Activated B cell treated with CpG ODN at 0.5 μM for 24 hours (primary cell): Measurements from ENCODE around the gene EDARADD. TPM values are rescaled to one million over a fixed set of nuclear protein-coding genes. Genes with fewer than 3 reads are reported as not detected.

Source experiments
- ATAC-seq: fragments of 200-7000 bp; cut with Tn5 transposase; one replicate; pipeline ENCODE4 v1.10.0; 2021; ENCODE audit warnings: low read depth, mild to moderate bottlenecking, moderate library complexity
- CTCF ChIA-PET: fragments of 350-600 bp; sonication (Branson Sonifier 250); formaldehyde crosslinking; loops from one replicate; lab custom pipeline; 2021; ENCODE audit warnings: antibody characterized with exemption; lab: Charles Lee
- POLR2A ChIA-PET: fragments of 350-600 bp; sonication (Branson Sonifier 250); formaldehyde crosslinking; loops from one replicate; lab custom pipeline; 2021; ENCODE audit warnings: antibody characterized with exemption; lab: Charles Lee
- DNase-seq: peaks from one replicate; pipeline ENCODE4 v3.0.0; 2022
- H3K27ac Mint-ChIP-seq: one replicate; pipeline ENCODE4 v1.8.0; 2020; ENCODE audit warnings: mixed read lengths
- H3K27me3 Mint-ChIP-seq: one replicate; pipeline ENCODE4 v1.8.0; 2021; ENCODE audit warnings: mixed read lengths
- H3K36me3 Mint-ChIP-seq: one replicate; pipeline ENCODE4 v1.8.0; 2021; ENCODE audit warnings: low read depth, mixed read lengths
- H3K4me1 Mint-ChIP-seq: one replicate; pipeline ENCODE4 v1.8.0; 2021; ENCODE audit warnings: mixed read lengths
- H3K4me3 Mint-ChIP-seq: one replicate; pipeline ENCODE4 v1.8.0; 2020; ENCODE audit warnings: mild to moderate bottlenecking, mixed read lengths
- H3K9me3 Mint-ChIP-seq: one replicate; pipeline ENCODE4 v1.8.0; 2020; ENCODE audit warnings: mixed read lengths
- intact Hi-C: fragments of 100-400 bp; cut with micrococcal nuclease; formaldehyde crosslinking; loops from one replicate; pipeline ENCODE4 v1.15.1; 2024
- total RNA-seq: library from RNA; stranded (reverse); gene quantifications from 2 replicates; pipeline ENCODE4 v1.2.3, GENCODE V29; 2022
- TF ChIP-seq, protein P1 (sequence below): fragments of 200-600 bp; IDR thresholded peaks from one replicate; pipeline ENCODE4 v1.8.0; 2022; ENCODE audit warnings: antibody characterized with exemption, mild to moderate bottlenecking

The EDARADD gene
- total RNA-seq, 1 donor from 2014 or later, result not detected

DNA sequence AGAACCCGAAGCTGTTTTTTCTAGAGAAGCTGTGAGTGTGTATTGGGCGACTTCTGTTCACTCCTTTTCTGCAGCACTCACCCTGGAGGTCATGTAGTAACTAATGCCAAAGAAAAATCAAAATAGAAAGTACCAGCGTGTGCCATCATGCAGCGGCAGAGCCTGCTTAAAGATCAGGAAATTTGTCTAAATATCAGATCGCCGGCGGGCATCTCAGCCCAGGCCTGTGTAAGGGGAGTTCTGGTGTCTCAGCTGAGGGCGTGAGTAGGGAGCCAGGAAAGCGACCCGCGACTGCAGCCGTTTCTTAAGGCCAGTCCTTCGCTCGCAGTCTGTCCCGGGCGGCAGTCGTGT is 768 bp downstream of the EDARADD start:
- H3K27me3 Mint-ChIP-seq, result peaks cover 54% of the 10 kb centered on the region
- no peak for ATAC-seq
- peaks cover 20% of the 10 kb centered on the region for H3K4me1 Mint-ChIP-seq
- CTCF ChIA-PET, result no interaction called here
- H3K9me3 Mint-ChIP-seq, result no peaks in the 10 kb centered on the region
- POLR2A ChIA-PET, result no interaction called here
- no peaks in the 10 kb centered on the region for H3K36me3 Mint-ChIP-seq
- no peak for DNase-seq
- TF ChIP-seq, protein P1, sequence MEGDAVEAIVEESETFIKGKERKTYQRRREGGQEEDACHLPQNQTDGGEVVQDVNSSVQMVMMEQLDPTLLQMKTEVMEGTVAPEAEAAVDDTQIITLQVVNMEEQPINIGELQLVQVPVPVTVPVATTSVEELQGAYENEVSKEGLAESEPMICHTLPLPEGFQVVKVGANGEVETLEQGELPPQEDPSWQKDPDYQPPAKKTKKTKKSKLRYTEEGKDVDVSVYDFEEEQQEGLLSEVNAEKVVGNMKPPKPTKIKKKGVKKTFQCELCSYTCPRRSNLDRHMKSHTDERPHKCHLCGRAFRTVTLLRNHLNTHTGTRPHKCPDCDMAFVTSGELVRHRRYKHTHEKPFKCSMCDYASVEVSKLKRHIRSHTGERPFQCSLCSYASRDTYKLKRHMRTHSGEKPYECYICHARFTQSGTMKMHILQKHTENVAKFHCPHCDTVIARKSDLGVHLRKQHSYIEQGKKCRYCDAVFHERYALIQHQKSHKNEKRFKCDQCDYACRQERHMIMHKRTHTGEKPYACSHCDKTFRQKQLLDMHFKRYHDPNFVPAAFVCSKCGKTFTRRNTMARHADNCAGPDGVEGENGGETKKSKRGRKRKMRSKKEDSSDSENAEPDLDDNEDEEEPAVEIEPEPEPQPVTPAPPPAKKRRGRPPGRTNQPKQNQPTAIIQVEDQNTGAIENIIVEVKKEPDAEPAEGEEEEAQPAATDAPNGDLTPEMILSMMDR, result no peak
- H3K27ac Mint-ChIP-seq, result no peak overlapping the region
- intact Hi-C loops, result no loop called here
- peak overlapping the region; percentile 77 for H3K4me3 Mint-ChIP-seq

DNA sequence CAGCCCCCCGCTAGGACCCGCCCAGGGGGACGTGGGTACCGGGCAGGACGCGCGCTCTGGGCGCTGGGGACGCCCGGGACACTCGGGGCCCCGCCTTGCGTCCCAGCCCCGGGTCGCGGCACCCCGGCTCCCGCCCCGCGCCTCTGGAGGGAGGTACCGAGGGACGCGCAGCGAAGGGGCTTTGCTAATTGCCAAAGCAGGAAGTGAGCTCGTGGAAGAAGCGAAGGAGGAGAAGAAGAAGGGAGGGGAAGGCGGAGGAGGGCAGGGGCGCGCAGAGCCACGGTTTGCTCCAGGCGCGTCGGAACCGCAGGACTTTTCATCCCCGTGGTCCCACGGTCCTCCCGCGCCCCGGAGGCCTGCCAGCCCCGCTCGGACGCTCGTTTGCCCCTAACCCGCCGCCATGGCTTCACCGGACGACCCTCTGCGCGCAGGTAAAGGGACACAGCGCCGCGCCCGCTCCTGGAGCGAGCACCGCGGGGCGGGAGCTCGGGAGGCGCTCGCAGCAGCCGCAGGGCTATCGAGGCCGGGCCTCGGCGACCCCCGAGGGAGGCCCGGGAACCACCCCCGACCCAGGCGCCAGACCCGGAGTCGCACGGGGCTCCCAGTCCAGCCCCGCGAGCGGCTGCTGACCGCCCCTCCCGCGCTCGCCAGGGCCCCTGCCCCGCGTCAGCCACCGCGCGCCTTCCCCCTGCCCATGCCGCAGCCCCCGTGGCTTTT is 1.3 kb downstream of the EDARADD start:
- intact Hi-C loops, result no loop called here
- ATAC-seq, result peak; percentile 40
- Mint-ChIP-seq H3K9me3 (no peaks in the 10 kb centered on the region), H3K27ac (no peak overlapping the region), H3K36me3 (no peaks in the 10 kb centered on the region), H3K4me1 (peaks cover 20% of the 10 kb centered on the region), H3K4me3 (peak overlapping the region; percentile 77), H3K27me3 (peaks cover 52% of the 10 kb centered on the region)
- ChIA-PET CTCF (no interaction called here), POLR2A (no interaction called here)
- peak; percentile 19 for DNase-seq
- TF ChIP-seq, protein P1, result no peak

DNA sequence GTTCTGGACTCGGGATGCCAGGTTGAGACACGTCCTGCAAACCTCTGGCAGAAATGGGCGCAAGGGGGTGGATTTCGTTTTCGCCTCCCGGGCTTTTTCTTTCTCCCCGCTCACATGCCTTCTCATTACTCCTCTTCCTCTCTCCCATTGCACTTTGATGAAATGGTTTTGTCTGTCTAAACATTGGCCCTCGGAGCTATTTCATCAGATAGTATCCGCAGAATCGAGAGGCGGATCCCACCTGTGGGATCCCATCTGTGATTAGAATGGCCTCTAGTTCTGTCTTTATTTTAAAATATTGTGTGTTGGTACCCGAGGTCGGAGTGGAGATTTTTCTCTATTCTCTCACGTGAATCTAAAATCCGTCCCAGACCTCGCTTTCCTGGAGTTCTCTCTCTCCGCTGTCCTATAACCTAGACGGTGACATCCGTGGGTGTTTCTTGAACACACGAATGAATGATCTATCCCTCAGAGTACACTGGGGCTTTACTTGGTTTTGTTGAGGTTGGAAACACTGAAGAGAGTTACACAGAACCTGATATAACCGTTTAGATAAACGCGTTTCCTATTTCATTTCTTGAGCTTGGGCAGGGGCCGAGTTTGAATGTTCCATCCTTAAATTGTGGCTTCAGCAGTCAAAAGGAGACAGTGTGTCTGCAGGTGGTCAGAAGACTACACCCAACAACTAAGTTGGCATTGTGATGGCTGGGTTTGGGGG is 2.0 kb downstream of the EDARADD start:
- ATAC-seq (no peak), DNase-seq (no peak)
- Mint-ChIP-seq H3K36me3 (no peaks in the 10 kb centered on the region), H3K9me3 (no peaks in the 10 kb centered on the region), H3K27ac (no peak overlapping the region), H3K27me3 (peaks cover 47% of the 10 kb centered on the region), H3K4me1 (peaks cover 20% of the 10 kb centered on the region), H3K4me3 (peak overlapping the region; percentile 75)
- TF ChIP-seq, protein P1, result no peak
- POLR2A ChIA-PET, result no interaction called here
- CTCF ChIA-PET, result no interaction called here
- intact Hi-C loops, result no loop called here

DNA sequence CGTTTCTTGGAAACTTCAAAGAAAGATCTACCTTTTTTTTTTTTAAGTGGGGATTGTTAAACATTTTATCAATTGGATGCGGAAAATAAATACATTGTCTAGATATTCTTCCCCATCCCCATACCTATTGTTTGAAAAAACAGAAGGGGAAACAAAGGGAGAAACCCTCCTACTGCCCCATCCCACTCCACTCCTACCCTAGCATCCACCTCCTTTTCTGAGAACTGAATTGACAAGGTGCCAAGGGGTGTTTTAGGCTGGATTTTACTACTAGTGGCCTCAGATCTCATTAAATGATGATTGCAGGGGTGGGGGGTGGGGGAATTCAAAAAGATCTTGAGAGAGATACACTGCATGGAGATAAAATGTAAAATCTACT is 2.6 kb downstream of the EDARADD start:
- no peaks in the 10 kb centered on the region for H3K9me3 Mint-ChIP-seq
- intact Hi-C loops, result no loop called here
- ATAC-seq (no peak), DNase-seq (no peak)
- peaks cover 48% of the 10 kb centered on the region for H3K27me3 Mint-ChIP-seq
- no peak overlapping the region for H3K4me3 Mint-ChIP-seq
- peaks cover 20% of the 10 kb centered on the region for H3K4me1 Mint-ChIP-seq
- POLR2A ChIA-PET, result no interaction called here
- H3K27ac Mint-ChIP-seq, result no peak overlapping the region
- TF ChIP-seq, protein P1, result no peak
- no peaks in the 10 kb centered on the region for H3K36me3 Mint-ChIP-seq
- CTCF ChIA-PET, result no interaction called here

DNA sequence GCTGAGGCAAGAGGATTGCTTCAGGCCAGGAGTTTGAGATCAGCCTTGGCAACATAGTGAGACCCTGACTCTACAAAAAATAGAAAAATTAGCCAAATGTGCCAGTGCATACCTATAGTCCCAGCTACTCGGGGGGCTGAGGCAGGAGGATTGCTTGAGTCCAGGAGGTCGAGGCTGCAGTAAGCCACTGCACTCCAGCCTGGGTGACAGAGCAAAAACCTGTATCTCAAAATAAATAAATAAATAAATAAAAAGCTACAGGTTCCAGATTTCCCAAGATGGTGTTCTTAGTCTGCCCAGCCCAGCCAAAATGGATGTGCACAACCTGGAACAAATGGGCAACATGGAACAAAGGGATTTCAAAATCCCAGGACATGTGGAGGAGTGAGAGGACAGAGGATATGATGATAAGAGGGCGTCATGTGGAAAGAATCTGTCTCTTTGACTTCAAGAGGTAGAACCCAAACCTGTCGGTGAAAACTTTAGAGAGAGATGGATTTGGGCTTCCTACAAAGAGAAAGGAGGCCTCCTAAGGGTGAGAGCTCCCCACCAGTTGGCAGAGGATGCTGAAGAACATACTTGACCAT is 3.2 kb downstream of the EDARADD start:
- ChIA-PET CTCF (no interaction called here), POLR2A (no interaction called here)
- TF ChIP-seq, protein P1, result no peak
- intact Hi-C loops, result no loop called here
- H3K4me3 Mint-ChIP-seq, result no peak overlapping the region
- ATAC-seq (no peak), DNase-seq (no peak)
- no peak overlapping the region for H3K27ac Mint-ChIP-seq
- peaks cover 20% of the 10 kb centered on the region for H3K4me1 Mint-ChIP-seq
- H3K9me3 Mint-ChIP-seq, result no peaks in the 10 kb centered on the region
- H3K27me3 Mint-ChIP-seq, result peaks cover 48% of the 10 kb centered on the region
- no peaks in the 10 kb centered on the region for H3K36me3 Mint-ChIP-seq
